A673 (cell line): ENCODE measurements around the gene DNLZ. TPM values are rescaled to one million over a fixed set of nuclear protein-coding genes. Genes with fewer than 3 reads are reported as not detected.
"Not testable (repeated sequence)": the region's sequence is repeated elsewhere in the genome, so short reads cannot be mapped to it uniquely, and the experiment has no call there.

Experiments
- BruUV-seq: library from RNA; stranded (reverse); fragments of 400-500 nt; replicated peaks from 2 replicates; lab custom pipeline; 2021; lab: Mats Ljungman, UMichigan
- CTCF ChIA-PET: fragments of 300-600 bp; sonication (Branson Sonifier 250); formaldehyde crosslinking; loops from one replicate; lab custom pipeline; 2022; ENCODE audit warnings: antibody characterized with exemption; lab: Charles Lee
- POLR2A ChIA-PET: fragments of 300-600 bp; sonication (Branson Sonifier 250); formaldehyde crosslinking; loops from one replicate; lab custom pipeline; 2022; ENCODE audit warnings: antibody characterized with exemption; ENCODE audit not compliant: low non-redundant PET; lab: Charles Lee
- DNase-seq: peaks from one replicate; pipeline ENCODE4 v3.0.0-alpha.2; 2015; ENCODE audit warnings: low spot score
- H3K27ac ChIP-seq: fragments of 200-600 bp; sonication (generic); 2 replicates; pipeline ENCODE4 v1.5.1; 2016; ENCODE audit warnings: mixed run types, low read depth, mild to moderate bottlenecking, mixed read lengths, antibody characterized with exemption, low read length; ENCODE audit not compliant: poor library complexity, severe bottlenecking
- H3K27me3 ChIP-seq: fragments of 200-600 bp; sonication (generic); replicated peaks from 2 replicates; pipeline ENCODE4 v1.6.1; 2017; ENCODE audit warnings: mixed run types, low read depth, mild to moderate bottlenecking, mixed read lengths, antibody characterized with exemption, low read length; ENCODE audit not compliant: insufficient read depth, poor library complexity
- H3K36me3 ChIP-seq: fragments of 200-600 bp; sonication (generic); 2 replicates; pipeline ENCODE4 v1.6.1; 2016; ENCODE audit warnings: mixed run types, mild to moderate bottlenecking, mixed read lengths, antibody characterized with exemption, low read length; ENCODE audit not compliant: insufficient read depth, poor library complexity, severe bottlenecking
- H3K4me1 ChIP-seq: fragments of 200-600 bp; sonication (generic); 2 replicates; pipeline ENCODE4 v1.6.1; 2017; ENCODE audit warnings: mixed run types, mild to moderate bottlenecking, mixed read lengths, antibody characterized with exemption, low read length; ENCODE audit not compliant: insufficient read depth, poor library complexity, severe bottlenecking
- H3K4me3 ChIP-seq: fragments of 200-600 bp; sonication (generic); 2 replicates; pipeline ENCODE4 v1.5.1; 2016; ENCODE audit warnings: low read depth, mixed run types, mild to moderate bottlenecking, mixed read lengths, low read length; ENCODE audit not compliant: poor library complexity, severe bottlenecking
- H3K9me3 ChIP-seq: fragments of 200-600 bp; sonication (generic); 2 replicates; pipeline ENCODE4 v1.6.1; 2016; ENCODE audit warnings: mixed run types, low read depth, mild to moderate bottlenecking, mixed read lengths, antibody characterized with exemption, low read length; ENCODE audit not compliant: poor library complexity, severe bottlenecking
- CTCF ChIP-seq: fragments of 300-800, 200-600 bp; sonication (generic); conservative IDR thresholded peaks from 2 replicates; pipeline ENCODE4 v1.5.1; 2017; ENCODE audit warnings: low read depth, mild to moderate bottlenecking, antibody characterized with exemption, low read length, moderate library complexity, mixed read lengths
- EZH2 ChIP-seq: fragments of 200-600 bp; sonication (generic); IDR thresholded peaks from 2 replicates; pipeline ENCODE4 v1.6.1; 2017; ENCODE audit warnings: borderline replicate concordance, low read depth, mild to moderate bottlenecking, mixed read lengths, antibody characterized with exemption, low read length; ENCODE audit not compliant: poor library complexity, severe bottlenecking
- intact Hi-C: fragments of 100-400 bp; cut with micrococcal nuclease; formaldehyde crosslinking; loops from one replicate; pipeline ENCODE4 v1.10.0; 2022; ENCODE audit not compliant: unreplicated experiment
- total RNA-seq: library from RNA; stranded (reverse); gene quantifications from 2 replicates; pipeline ENCODE4 v1.2.3, GENCODE V29; 2021

DNLZ gene
- total RNA-seq, 1 experiment from 2014 or later: 37.3 TPM

GRCh38 chr9:136319244-136319643 is 44.3 kb downstream of the DNLZ start:
- H3K27me3 ChIP-seq, H3K4me1 ChIP-seq, H3K36me3 ChIP-seq, H3K27ac ChIP-seq, intact Hi-C loops, CTCF ChIA-PET, POLR2A ChIA-PET, BruUV-seq, DNase-seq, H3K4me3 ChIP-seq: not testable (repeated sequence)
- peaks cover 15% of the 10 kb centered on the region for H3K9me3 ChIP-seq

GRCh38 chr9:136318776-136319241 is 44.7 kb downstream of the DNLZ start:
- CTCF ChIA-PET: no interaction called here
- H3K4me3 ChIP-seq: no peak overlapping the region
- DNase-seq: no peak
- H3K9me3 ChIP-seq: peaks cover 15% of the 10 kb centered on the region
- no peak for TF ChIP-seq EZH2
- no peak for TF ChIP-seq CTCF
- H3K4me1 ChIP-seq: no peaks in the 10 kb centered on the region
- no peaks in the 10 kb centered on the region for H3K27me3 ChIP-seq
- POLR2A ChIA-PET: no interaction called here
- H3K36me3 ChIP-seq: no peaks in the 10 kb centered on the region
- intact Hi-C loops: no loop called here
- no TSS peak for BruUV-seq
- no peak overlapping the region for H3K27ac ChIP-seq

- ChIA-PET POLR2A (no interaction called here), CTCF (interaction anchor here (0.7 kb wide), 1 partner anchor 45 kb away, joined by 3 read pairs; no protein-coding TSS in a partner anchor)
- intact Hi-C loops: no loop called here
- peaks cover 15% of the 10 kb centered on the region for H3K9me3 ChIP-seq
- no peaks in the 10 kb centered on the region for H3K27me3 ChIP-seq
- no peak for TF ChIP-seq CTCF
- no peak overlapping the region for H3K4me3 ChIP-seq
- H3K27ac ChIP-seq: no peak overlapping the region
- H3K36me3 ChIP-seq: no peaks in the 10 kb centered on the region
- DNase-seq: no peak
- no peaks in the 10 kb centered on the region for H3K4me1 ChIP-seq
- no TSS peak for BruUV-seq
Observed at GRCh38 chr9:136318111-136318775, 45.3 kb downstream of the DNLZ start.

GRCh38 chr9:136317695-136318094 is 45.8 kb downstream of the DNLZ start:
- TF ChIP-seq EZH2: no peak
- TF ChIP-seq CTCF: no peak
- intact Hi-C loops: no loop called here
- Histone ChIP-seq H3K4me1 (no peaks in the 10 kb centered on the region), H3K9me3 (peaks cover 15% of the 10 kb centered on the region), H3K4me3 (no peak overlapping the region), H3K36me3 (no peaks in the 10 kb centered on the region), H3K27me3 (no peaks in the 10 kb centered on the region), H3K27ac (no peak overlapping the region)
- CTCF ChIA-PET: interaction anchor here (0.7 kb wide), 1 partner anchor 45 kb away, joined by 3 read pairs; no protein-coding TSS in a partner anchor
- POLR2A ChIA-PET: no interaction called here
- DNase-seq: no peak
- no TSS peak for BruUV-seq
